B cell (primary cell): Measurements from ENCODE around the gene CTDP1. TPM values are rescaled to one million over a fixed set of nuclear protein-coding genes. Genes with fewer than 3 reads are reported as not detected.

Experiments used
- ATAC-seq: fragments of 200-7000 bp; cut with Tn5 transposase; one replicate; pipeline ENCODE4 v1.10.0; 2021; ENCODE audit warnings: low read depth, mild to moderate bottlenecking, moderate number of reproducible peaks, moderate library complexity
- CTCF ChIA-PET: fragments of 350-600 bp; sonication (Branson Sonifier 250); formaldehyde crosslinking; loops from one replicate; lab custom pipeline; 2021; ENCODE audit warnings: antibody characterized with exemption, inconsistent platforms; lab: Charles Lee
- POLR2A ChIA-PET: fragments of 350-600 bp; sonication (Branson Sonifier 250); formaldehyde crosslinking; loops from one replicate; lab custom pipeline; 2021; ENCODE audit warnings: antibody characterized with exemption; lab: Charles Lee
- DNase-seq: peaks from one replicate; pipeline ENCODE4 v3.0.0; 2013
- H2AFZ ChIP-seq: 2 replicates; pipeline ENCODE4 v1.6.1; 2012; ENCODE audit warnings: mild to moderate bottlenecking, low read depth, low read length; ENCODE audit not compliant: insufficient read depth, poor library complexity, severe bottlenecking
- H3K27ac ChIP-seq, 2 donors: 1 replicate in 1 of 2; 2 replicates in 1 of 2; pipeline ENCODE4 v1.5.1; 2012 to 2013; ENCODE audit warnings: low read length in 2 of 2, mild to moderate bottlenecking in 2 of 2, moderate library complexity in 1 of 2
- H3K27me3 ChIP-seq, 4 experiments: fragments of 200-600 bp in 1 of 4; sonication (generic) in 1 of 4; replicated peaks in 1 of 4; 1 replicate in 2 of 4; 2 replicates in 2 of 4; pipeline versions ENCODE4 v1.6.1 to v1.7.0; 2013 to 2016; ENCODE audit warnings: low read length in 3 of 4, mild to moderate bottlenecking in 2 of 4, mixed read lengths in 1 of 4, moderate library complexity in 1 of 4; ENCODE audit not compliant: insufficient read depth in 4 of 4, control insufficient read depth in 3 of 4; ENCODE audit errors: control extremely low read depth in 1 of 4
- H3K36me3 ChIP-seq, 2 experiments: replicated peaks in 1 of 2; 1 replicate in 1 of 2; 2 replicates in 1 of 2; pipeline versions ENCODE4 v1.6.1 to v1.7.1; 2013; ENCODE audit warnings: low read length in 1 of 2; ENCODE audit not compliant: insufficient read depth in 2 of 2, control insufficient read depth in 1 of 2; ENCODE audit errors: control extremely low read depth in 1 of 2, extremely low read depth in 1 of 2
- H3K4me1 ChIP-seq, 2 donors: fragments of 200-600 bp in 1 of 2; sonication (generic) in 1 of 2; 1 replicate in 1 of 2; 2 replicates in 1 of 2; pipeline versions ENCODE4 v1.5.1 to v1.6.1; 2013 to 2017; ENCODE audit warnings: low read length in 2 of 2; ENCODE audit not compliant: control insufficient read depth in 2 of 2, insufficient read depth in 2 of 2
- H3K4me2 ChIP-seq: replicated peaks from 2 replicates; pipeline ENCODE3; 2012; ENCODE audit warnings: mild to moderate bottlenecking, low read depth, low read length; ENCODE audit not compliant: poor library complexity, severe bottlenecking
- H3K4me3 ChIP-seq, 5 experiments: fragments of 200-600 bp in 1 of 5; sonication (generic) in 1 of 5; 1 replicate in 3 of 5; 2 replicates in 2 of 5; pipeline versions ENCODE4 v1.5.1 to v1.7.0; 2011 to 2016; ENCODE audit warnings: low read length in 4 of 5, mild to moderate bottlenecking in 4 of 5, low read depth in 2 of 5, control low read depth in 1 of 5, moderate library complexity in 1 of 5; ENCODE audit not compliant: insufficient read depth in 1 of 5; ENCODE audit errors: control extremely low read depth in 1 of 5, extremely low read depth in 1 of 5
- H3K79me2 ChIP-seq: fragments of 200-600 bp; sonication (generic); one replicate; pipeline ENCODE4 v1.6.0; 2016; ENCODE audit warnings: low read length; ENCODE audit not compliant: control insufficient read depth, insufficient read depth
- H3K9ac ChIP-seq: fragments of 200-600 bp; sonication (generic); 2 replicates; pipeline ENCODE4 v1.6.1; 2017; ENCODE audit warnings: mild to moderate bottlenecking, low read length, moderate library complexity
- H3K9me3 ChIP-seq, 3 donors: one replicate each; pipeline versions ENCODE4 v1.6.1 to v1.7.1; 2013; ENCODE audit warnings: low read length in 2 of 3; ENCODE audit not compliant: control insufficient read depth in 2 of 3, insufficient read depth in 1 of 3; ENCODE audit errors: control extremely low read depth in 1 of 3
- H4K20me1 ChIP-seq: 2 replicates; pipeline ENCODE4 v1.6.0; 2012; ENCODE audit warnings: mild to moderate bottlenecking, low read length; ENCODE audit not compliant: insufficient read depth, control insufficient read depth, poor library complexity, severe bottlenecking
- H3K27ac Mint-ChIP-seq: one replicate; pipeline ENCODE4 v1.8.0; 2021; ENCODE audit warnings: mixed read lengths
- H3K27me3 Mint-ChIP-seq: one replicate; pipeline ENCODE4 v1.8.0; 2021; ENCODE audit warnings: mixed read lengths
- H3K4me1 Mint-ChIP-seq: one replicate; pipeline ENCODE4 v1.8.0; 2021; ENCODE audit warnings: mixed read lengths
- H3K4me3 Mint-ChIP-seq: one replicate; pipeline ENCODE4 v1.8.0; 2021; ENCODE audit warnings: mixed read lengths
- H3K9me3 Mint-ChIP-seq: one replicate; pipeline ENCODE4 v1.8.0; 2022; ENCODE audit warnings: mixed read lengths; ENCODE audit not compliant: insufficient read depth
- EZH2 ChIP-seq: IDR thresholded peaks from 2 replicates; pipeline ENCODE4 v1.6.1; 2012; ENCODE audit warnings: borderline replicate concordance, low read depth, mild to moderate bottlenecking, moderate library complexity, low read length; ENCODE audit not compliant: insufficient read depth, poor library complexity, severe bottlenecking
- WGBS: methylation state at CpG from one replicate; pipeline ENCODE4 v1.1.5; 2013; ENCODE audit warnings: missing lambda C conversion rate; ENCODE audit not compliant: insufficient coverage; 5-methylcytosine and 5-hydroxymethylcytosine counted together
- intact Hi-C: fragments of 100-400 bp; cut with micrococcal nuclease; formaldehyde crosslinking; loops from one replicate; pipeline ENCODE4 v1.10.0; 2022
- polyA plus RNA-seq: library from polyadenylated mRNA; depleted of rRNA; stranded (reverse); fragments of >200 nt; gene quantifications from 2 replicates; pipeline ENCODE4 v1.2.3, GENCODE V29; 2012
- total RNA-seq, 2 donors: library from RNA; stranded (reverse); fragments of 120-200 nt in 1 of 2; gene quantifications; 1 replicate in 1 of 2; 2 replicates in 1 of 2; pipeline versions ENCODE4 v1.2.3 to v1.2.4, GENCODE V29; 2013 to 2022
- TF ChIP-seq, protein P1 (sequence below): fragments of 200-600 bp; IDR thresholded peaks from one replicate; pipeline ENCODE4 v1.8.0; 2022; ENCODE audit warnings: antibody characterized with exemption, mild to moderate bottlenecking

CTDP1 gene
- total and polyA plus RNA-seq, 2 donors (not counting 1 experiment from before 2014, with no cell fraction given) = 14.3 to 33.3 TPM

DNA sequence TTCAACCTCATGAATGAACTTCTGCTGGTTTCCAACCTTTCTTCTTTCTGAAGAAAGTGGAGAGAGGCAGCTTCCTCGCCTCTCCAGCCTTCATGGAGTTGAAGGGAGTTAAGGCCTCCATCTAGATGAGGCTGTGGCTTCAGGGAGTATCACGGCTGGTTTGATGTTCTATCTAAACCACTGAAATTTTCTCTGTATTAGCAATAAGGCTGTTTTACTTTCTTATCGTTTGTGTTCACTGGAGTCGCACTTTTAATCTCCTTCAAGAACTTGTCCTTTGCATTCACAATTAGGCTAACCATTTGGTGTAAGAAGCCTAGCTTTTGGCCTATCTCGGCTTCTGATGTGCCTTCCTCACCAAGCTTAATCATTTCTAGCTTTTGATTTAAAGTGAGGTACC is 19.9 kb upstream of the CTDP1 start:
- Histone ChIP-seq H3K4me2 (no peak overlapping the region), H3K79me2 (no peaks in the 10 kb centered on the region), H4K20me1 (no peaks in the 10 kb centered on the region), H2AFZ (no peak overlapping the region), H3K36me3 (no peaks in the 10 kb centered on the region), H3K4me1 (no peaks in the 10 kb centered on the region), H3K27ac (no peak overlapping the region), H3K27me3 (no peaks in the 10 kb centered on the region), H3K9ac (no peak overlapping the region), H3K9me3 (no peaks in the 10 kb centered on the region), H3K4me3 (no peak overlapping the region)
- ATAC-seq (no peak), DNase-seq (no peak)
- peaks cover 2% of the 10 kb centered on the region for H3K9me3 Mint-ChIP-seq
- POLR2A ChIA-PET = no interaction called here
- H3K27me3 Mint-ChIP-seq = peaks cover 18% of the 10 kb centered on the region
- no peaks in the 10 kb centered on the region for H3K4me1 Mint-ChIP-seq
- no peak overlapping the region for H3K4me3 Mint-ChIP-seq
- TF ChIP-seq EZH2 = no peak
- CTCF ChIA-PET = no interaction called here
- WGBS = 80% methylated on average over 1 of the region's 5 CpGs
- intact Hi-C loops = no loop called here
- no peak overlapping the region for H3K27ac Mint-ChIP-seq

DNA sequence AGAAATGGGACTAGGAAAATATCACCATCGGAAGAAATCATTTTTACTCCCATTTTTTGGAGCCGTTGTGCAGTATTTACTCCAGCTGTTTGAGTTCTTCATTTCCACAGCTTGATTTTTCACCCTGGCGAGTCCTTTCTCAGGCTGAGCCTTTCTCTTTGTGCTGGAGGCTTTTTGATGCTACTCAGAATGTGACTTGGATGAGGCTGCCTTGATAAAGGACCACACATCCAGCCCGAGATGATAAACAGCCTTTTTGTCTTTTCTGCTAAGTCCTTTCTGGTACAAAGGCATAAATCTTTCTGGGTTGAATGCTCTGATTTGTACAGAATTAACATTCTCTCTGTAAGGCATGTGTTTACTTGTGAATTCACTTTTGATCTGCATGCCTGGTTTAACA is 17.6 kb upstream of the CTDP1 start:
- H3K27ac ChIP-seq = no peak overlapping the region
- Mint-ChIP-seq H3K4me3 (no peak overlapping the region), H3K4me1 (no peaks in the 10 kb centered on the region), H3K27ac (no peak overlapping the region), H3K9me3 (no peaks in the 10 kb centered on the region), H3K27me3 (peaks cover 19% of the 10 kb centered on the region)
- H3K9me3 ChIP-seq = no peaks in the 10 kb centered on the region
- POLR2A ChIA-PET = no interaction called here
- no peaks in the 10 kb centered on the region for H3K36me3 ChIP-seq
- no peak overlapping the region for H3K4me3 ChIP-seq
- DNase-seq = no peak
- no peak for ATAC-seq
- no CpG with 5 or more reads among the region's 4 CpGs for WGBS
- no peaks in the 10 kb centered on the region for H3K79me2 ChIP-seq
- TF ChIP-seq, protein P1, sequence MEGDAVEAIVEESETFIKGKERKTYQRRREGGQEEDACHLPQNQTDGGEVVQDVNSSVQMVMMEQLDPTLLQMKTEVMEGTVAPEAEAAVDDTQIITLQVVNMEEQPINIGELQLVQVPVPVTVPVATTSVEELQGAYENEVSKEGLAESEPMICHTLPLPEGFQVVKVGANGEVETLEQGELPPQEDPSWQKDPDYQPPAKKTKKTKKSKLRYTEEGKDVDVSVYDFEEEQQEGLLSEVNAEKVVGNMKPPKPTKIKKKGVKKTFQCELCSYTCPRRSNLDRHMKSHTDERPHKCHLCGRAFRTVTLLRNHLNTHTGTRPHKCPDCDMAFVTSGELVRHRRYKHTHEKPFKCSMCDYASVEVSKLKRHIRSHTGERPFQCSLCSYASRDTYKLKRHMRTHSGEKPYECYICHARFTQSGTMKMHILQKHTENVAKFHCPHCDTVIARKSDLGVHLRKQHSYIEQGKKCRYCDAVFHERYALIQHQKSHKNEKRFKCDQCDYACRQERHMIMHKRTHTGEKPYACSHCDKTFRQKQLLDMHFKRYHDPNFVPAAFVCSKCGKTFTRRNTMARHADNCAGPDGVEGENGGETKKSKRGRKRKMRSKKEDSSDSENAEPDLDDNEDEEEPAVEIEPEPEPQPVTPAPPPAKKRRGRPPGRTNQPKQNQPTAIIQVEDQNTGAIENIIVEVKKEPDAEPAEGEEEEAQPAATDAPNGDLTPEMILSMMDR = no peak
- TF ChIP-seq EZH2 = no peak
- intact Hi-C loops = no loop called here
- H3K4me2 ChIP-seq = no peak overlapping the region
- H2AFZ ChIP-seq = no peak overlapping the region
- CTCF ChIA-PET = interaction anchor here (1.5 kb wide), 1 partner anchor 282 kb away, joined by 4 read pairs; no protein-coding TSS in a partner anchor
- H3K4me1 ChIP-seq = no peaks in the 10 kb centered on the region
- no peaks in the 10 kb centered on the region for H4K20me1 ChIP-seq
- no peaks in the 10 kb centered on the region for H3K27me3 ChIP-seq
- H3K9ac ChIP-seq = no peak overlapping the region
